Chondrocyte (in vitro differentiated cells): ENCODE data around the gene BRD9. TPM values are rescaled to one million over a fixed set of nuclear protein-coding genes. Genes with fewer than 3 reads are reported as not detected.

ENCODE experiments used
- DNase-seq: peaks from one replicate; pipeline ENCODE4 v3.0.0; 2021; ENCODE audit warnings: mixed read lengths, low spot score
- H3K27ac Mint-ChIP-seq: one replicate; pipeline ENCODE4 v1.8.0; 2021; ENCODE audit warnings: mild to moderate bottlenecking, moderate library complexity, mixed read lengths; ENCODE audit not compliant: unreplicated experiment
- H3K27me3 Mint-ChIP-seq: 2 replicates; pipeline ENCODE4 v1.8.0; 2021; ENCODE audit warnings: low read depth, mixed read lengths
- H3K36me3 Mint-ChIP-seq: 2 replicates; pipeline ENCODE4 v1.8.0; 2021; ENCODE audit warnings: low read depth, mixed read lengths
- H3K4me1 Mint-ChIP-seq: 2 replicates; pipeline ENCODE4 v1.8.0; 2021; ENCODE audit warnings: low read depth, mild to moderate bottlenecking, mixed read lengths
- H3K4me3 Mint-ChIP-seq: one replicate; pipeline ENCODE4 v1.8.0; 2021; ENCODE audit warnings: mild to moderate bottlenecking, moderate library complexity, mixed read lengths; ENCODE audit not compliant: unreplicated experiment
- H3K9me3 Mint-ChIP-seq: 2 replicates; pipeline ENCODE4 v1.8.0; 2021; ENCODE audit warnings: low read depth, mixed read lengths
- CTCF ChIP-seq: fragments of 200-600 bp; sonication (generic); IDR thresholded peaks from 2 replicates; pipeline ENCODE4 v1.5.0; 2021; ENCODE audit warnings: antibody characterized with exemption, mild to moderate bottlenecking, moderate library complexity
- total RNA-seq: library from RNA; stranded (reverse); gene quantifications from 3 replicates; pipeline ENCODE4 v1.2.1, GENCODE V29; 2021

BRD9 gene
- total RNA-seq, 1 donor from 2014 or later: 26.5 TPM

GRCh38 chr5:815449-815848, 77.2 kb downstream of the BRD9 start:
- Mint-ChIP-seq H3K4me3 (no peak overlapping the region), H3K36me3 (peaks cover 2% of the 10 kb centered on the region), H3K9me3 (peaks cover 6% of the 10 kb centered on the region), H3K27ac (no peak overlapping the region), H3K4me1 (no peaks in the 10 kb centered on the region), H3K27me3 (peaks cover 2% of the 10 kb centered on the region)
- TF ChIP-seq CTCF: no peak
- no peak for DNase-seq

Other genes starting within 250 kb of the BRD9 start
- 0.07 to 0.70 TPM (median 0.56 TPM) in 3 replicates for gene TPPP, start 199.4 kb downstream of the BRD9 start, total RNA-seq
- 0.17 TPM in 1 of 3 replicates, not detected in the others for gene ZDHHC11B, start 108.1 kb downstream of the BRD9 start, total RNA-seq
- 1.9 to 4.7 TPM (median 2.3 TPM) in 3 replicates for gene ZDHHC11, start 41.8 kb downstream of the BRD9 start, total RNA-seq
- 4.9 to 8.1 TPM (median 6.4 TPM) in 3 replicates for gene TRIP13, start 83 bp upstream of the BRD9 start, total RNA-seq
- gene NKD2, start 116.0 kb upstream of the BRD9 start, total RNA-seq: not detected in 3 replicates
- gene SLC12A7, start 219.3 kb upstream of the BRD9 start, total RNA-seq: 2.0 to 4.9 TPM (median 3.7 TPM) in 3 replicates